ENCODE measurements around the gene UST.

GRCh38 chr6:148817689-148818088 is 70.9 kb downstream of the UST start:
- TF ChIP-seq POLR2A (IDR thresholded peaks at IDR 0.05) (no peak), CTCF (IDR thresholded peaks at IDR 0.05) (no peak)

Data from esophagus squamous epithelium (tissue), 4 donors.